SK-N-MC (cell line): ENCODE results near the gene ARHGAP23.

ENCODE experiments used
- DNase-seq: peaks from one replicate; pipeline ENCODE4 v3.0.0-alpha.2; 2011; ENCODE audit warnings: low read depth, low spot score
- H3K27ac ChIP-seq: fragments of 200-600 bp; sonication (generic); 2 replicates; pipeline ENCODE4 v1.5.1; 2016; ENCODE audit warnings: mixed run types
- H3K36me3 ChIP-seq: fragments of 200-600 bp; sonication (generic); 2 replicates; pipeline ENCODE4 v1.6.1; 2017; ENCODE audit warnings: antibody characterized with exemption, low read length, mixed read lengths; ENCODE audit not compliant: insufficient read depth
- H3K4me3 ChIP-seq: fragments of 200-600 bp; sonication (generic); 2 replicates; pipeline ENCODE4 v1.5.1; 2016
- H3K9ac ChIP-seq: fragments of 200-600 bp; sonication (generic); 2 replicates; pipeline ENCODE4 v1.8.0; 2017; ENCODE audit warnings: mixed run types, mixed read lengths; ENCODE audit not compliant: insufficient read length
- H3K9me3 ChIP-seq: fragments of 200-600 bp; sonication (generic); 2 replicates; pipeline ENCODE4 v1.6.1; 2017; ENCODE audit warnings: low read depth, mild to moderate bottlenecking, antibody characterized with exemption, low read length, moderate library complexity, mixed read lengths
- EZH2 ChIP-seq: fragments of 200-600 bp; sonication (generic); IDR thresholded peaks from one replicate; pipeline ENCODE4 v1.6.1; 2017; ENCODE audit warnings: antibody characterized with exemption
- FOXP2 ChIP-seq: optimal IDR thresholded peaks from 2 replicates; pipeline ENCODE3; 2011; ENCODE audit warnings: mild to moderate bottlenecking, moderate library complexity; ENCODE audit not compliant: insufficient read depth; ENCODE audit errors: extremely low read length, control extremely low read depth
- POLR2AphosphoS5 ChIP-seq: IDR thresholded peaks from 2 replicates; pipeline ENCODE4 v1.6.1; 2012; ENCODE audit warnings: mild to moderate bottlenecking, low read depth, low read length, borderline replicate concordance

Gene ARHGAP23

DNA sequence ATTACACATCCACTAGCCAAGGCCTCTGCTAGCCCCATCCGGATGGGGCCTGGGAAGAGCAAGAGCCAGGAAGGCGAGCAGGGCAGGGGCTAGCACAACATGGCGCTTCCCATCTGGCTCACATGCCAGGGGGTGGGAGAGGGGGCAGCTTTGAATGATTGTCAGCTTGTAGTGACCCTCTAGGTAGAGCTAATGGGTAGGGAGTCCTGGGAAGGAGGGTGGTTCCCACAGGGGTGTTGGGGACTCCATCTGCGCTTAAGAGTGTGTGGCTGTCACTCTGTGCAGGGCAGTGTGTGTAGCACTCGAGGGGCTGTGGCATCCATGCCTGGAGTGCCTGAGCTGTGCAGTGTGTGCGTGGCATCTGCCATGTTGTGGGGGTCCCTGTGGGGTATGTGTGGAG, 24.5 kb downstream of the ARHGAP23 start:
- DNase-seq: no peak
- Histone ChIP-seq H3K36me3 (no peaks in the 10 kb centered on the region), H3K9ac (no peak overlapping the region), H3K9me3 (no peaks in the 10 kb centered on the region), H3K4me3 (peak overlapping the region; percentile 77), H3K27ac (peak overlapping the region; percentile 95)
- TF ChIP-seq EZH2: no peak
- no peak for TF ChIP-seq POLR2AphosphoS5
- TF ChIP-seq FOXP2: no peak

DNA sequence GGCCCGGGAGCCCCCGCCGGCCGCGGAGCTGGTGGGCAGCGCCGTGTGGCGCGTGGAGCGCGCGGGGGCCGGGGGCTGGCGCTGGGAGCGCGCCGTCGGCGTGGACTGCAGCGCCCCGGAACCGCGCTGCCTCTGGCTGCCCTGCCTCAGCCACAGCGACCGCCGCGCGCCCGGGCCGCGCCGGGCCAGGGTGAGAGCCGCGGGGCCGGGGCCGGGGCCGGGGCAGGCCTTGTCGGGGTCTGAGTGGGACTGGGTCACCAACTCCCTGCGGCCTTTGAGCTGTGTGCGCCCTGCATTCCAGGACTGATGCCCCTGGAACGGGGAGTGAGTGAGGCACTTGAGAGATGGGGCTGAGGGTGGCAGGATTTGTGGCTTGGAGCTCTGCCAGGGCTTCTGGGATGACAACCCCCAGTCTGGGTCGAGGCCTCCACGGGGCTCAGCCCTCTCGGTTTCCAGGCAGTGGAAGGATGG, 25.7 kb downstream of the ARHGAP23 start:
- peak overlapping the region; percentile 48 for H3K9ac ChIP-seq
- no peaks in the 10 kb centered on the region for H3K36me3 ChIP-seq
- no peak for DNase-seq
- H3K27ac ChIP-seq: no peak overlapping the region
- no peaks in the 10 kb centered on the region for H3K9me3 ChIP-seq
- TF ChIP-seq POLR2AphosphoS5: no peak; the same call in 1 of the 2 replicates
- no peak for TF ChIP-seq FOXP2
- TF ChIP-seq EZH2: no peak
- peak overlapping the region; percentile 78 for H3K4me3 ChIP-seq

DNA sequence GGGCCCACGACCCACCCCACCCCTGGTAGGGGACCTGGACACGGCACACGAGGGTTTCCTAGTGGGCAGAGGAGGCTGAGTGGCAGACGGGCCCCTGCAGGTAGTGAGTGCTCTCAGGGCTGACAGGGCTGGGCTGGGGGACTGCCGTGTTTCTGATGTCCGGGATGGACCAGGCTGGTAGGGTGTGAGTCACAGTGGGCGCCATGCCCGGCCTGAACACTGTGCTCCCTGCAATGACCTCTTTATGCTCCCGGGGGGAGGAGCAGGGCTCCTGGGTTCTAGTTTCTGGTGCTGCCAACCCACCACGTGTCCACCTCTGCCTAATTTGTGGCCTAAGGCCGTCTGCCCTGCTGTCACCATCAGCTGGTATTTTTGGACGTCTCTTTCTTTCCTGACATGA, 26.3 kb downstream of the ARHGAP23 start:
- no peak; the same call in 1 of the 2 replicates for TF ChIP-seq POLR2AphosphoS5
- no peak for TF ChIP-seq EZH2
- TF ChIP-seq FOXP2: no peak
- H3K9ac ChIP-seq: peak overlapping the region; percentile 48
- peak overlapping the region; percentile 78 for H3K4me3 ChIP-seq

DNA sequence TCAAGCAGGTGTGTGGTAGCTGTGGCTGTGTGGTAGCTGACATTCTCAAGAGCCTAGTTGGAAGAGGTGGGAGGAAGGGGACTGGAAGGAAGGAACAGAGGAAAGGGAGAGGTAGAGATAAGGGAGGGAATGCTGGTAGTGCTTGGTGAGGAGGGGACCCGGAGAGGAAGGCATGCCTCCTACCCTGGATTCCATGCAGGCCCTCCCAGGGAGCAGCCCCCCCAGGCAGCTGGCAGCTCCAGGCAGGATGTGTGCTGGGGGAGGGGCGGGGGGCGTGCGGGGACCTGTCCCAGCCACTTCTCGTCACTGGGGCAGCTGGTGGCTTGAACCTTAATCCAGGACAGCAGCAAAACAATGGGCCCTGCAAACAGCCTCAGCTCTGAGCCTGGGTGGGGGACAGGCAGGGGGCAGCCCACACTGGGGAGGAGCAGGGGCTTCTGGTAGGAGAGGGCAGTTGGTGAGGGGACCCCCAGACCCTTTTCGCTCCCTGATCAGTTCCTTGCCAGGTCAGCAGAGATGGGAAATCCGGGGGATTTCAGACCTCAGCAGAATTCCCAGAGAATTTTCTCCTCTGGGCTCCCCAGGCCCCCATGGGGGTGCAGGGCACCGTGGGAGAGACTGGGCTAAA, 27.1 kb downstream of the ARHGAP23 start:
- peak overlapping the region; percentile 41 for H3K9ac ChIP-seq
- no peak for TF ChIP-seq POLR2AphosphoS5
- TF ChIP-seq EZH2: no peak
- no peak for TF ChIP-seq FOXP2
- no peak overlapping the region for H3K27ac ChIP-seq

More for the DNA sequence above, 26.3 kb downstream of the ARHGAP23 start:
- Histone ChIP-seq H3K9me3 (no peaks in the 10 kb centered on the region), H3K27ac (no peak overlapping the region), H3K36me3 (no peaks in the 10 kb centered on the region)
- DNase-seq: no peak

DNA sequence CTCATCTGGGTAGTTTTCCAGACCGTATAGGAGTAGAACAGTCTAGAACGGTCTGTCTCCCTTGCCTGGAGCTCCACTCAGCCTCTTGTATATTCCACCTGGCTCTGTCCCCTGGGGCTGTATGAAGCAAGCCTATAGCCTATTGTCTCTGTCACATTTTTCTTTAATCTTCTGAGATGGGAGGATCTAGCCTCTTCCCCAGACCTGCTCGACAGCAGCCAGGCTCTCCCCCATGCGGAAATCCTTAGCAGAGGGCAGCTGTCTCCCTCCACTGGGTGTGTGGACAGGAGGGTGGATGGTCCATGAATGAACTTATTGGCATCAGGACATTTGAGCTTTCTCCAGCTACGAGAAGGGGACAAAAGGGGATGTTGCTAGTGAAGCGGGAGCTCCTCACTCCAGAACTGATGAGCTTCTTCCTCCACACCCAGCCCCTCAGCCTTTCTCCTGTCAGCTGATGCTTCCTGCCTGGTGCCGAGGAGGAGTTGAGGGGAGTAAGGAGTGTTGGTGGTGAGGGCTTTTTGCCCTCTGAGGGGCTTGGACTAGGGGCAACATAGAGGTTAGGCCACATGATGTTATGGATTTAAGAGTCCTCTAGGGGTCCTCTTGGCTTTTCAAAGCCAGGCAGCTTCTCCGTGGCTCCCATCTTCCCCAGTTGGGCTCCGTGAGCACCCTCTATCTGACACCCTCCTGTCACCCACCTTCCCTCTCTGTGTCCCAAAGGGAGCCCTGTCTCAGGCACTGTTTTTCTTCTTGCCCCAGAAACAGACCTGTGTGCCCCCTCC, 28.0 kb downstream of the ARHGAP23 start:
- peak overlapping the region; percentile 22 for H3K27ac ChIP-seq

More for the DNA sequence above, 27.1 kb downstream of the ARHGAP23 start:
- peak overlapping the region; percentile 78 for H3K4me3 ChIP-seq
- no peak for DNase-seq
- no peaks in the 10 kb centered on the region for H3K36me3 ChIP-seq
- no peaks in the 10 kb centered on the region for H3K9me3 ChIP-seq

DNA sequence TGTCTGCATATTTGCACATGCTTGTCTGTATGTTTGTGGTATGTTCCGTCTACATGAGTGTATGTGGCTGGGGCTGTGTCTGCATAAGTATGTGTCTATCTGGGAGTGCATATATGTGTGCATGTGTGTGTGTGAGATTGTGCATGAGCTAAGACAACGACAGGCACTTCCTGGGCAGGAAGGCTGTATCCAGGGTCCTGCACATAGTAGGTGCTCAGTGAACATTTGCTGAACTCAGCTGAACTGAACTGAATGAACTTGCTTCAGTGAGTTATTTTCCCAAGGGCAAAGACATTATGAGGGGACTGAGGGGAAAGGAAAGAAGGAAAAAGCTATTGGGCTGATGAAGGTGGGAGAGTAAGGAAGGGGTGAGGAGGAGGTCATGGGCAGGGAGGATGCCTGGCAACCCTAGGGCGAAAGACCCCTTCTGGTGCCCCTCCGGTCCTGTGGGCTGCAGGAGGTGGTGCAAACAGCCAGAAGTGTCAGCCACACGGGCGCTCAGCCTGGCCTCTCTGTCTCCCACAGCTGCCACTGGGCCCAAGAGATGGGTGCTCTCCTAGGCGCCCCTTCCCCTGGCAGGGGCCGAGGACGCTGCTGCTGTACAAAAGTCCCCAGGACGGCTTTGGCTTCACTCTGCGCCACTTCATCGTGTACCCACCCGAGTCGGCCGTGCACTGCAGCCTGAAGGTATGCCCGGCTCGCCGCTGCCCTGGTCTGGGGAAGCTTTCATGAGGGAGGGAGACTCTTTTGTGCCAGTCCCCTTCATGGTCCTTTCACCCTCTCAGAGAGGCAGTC, 29.5 kb downstream of the ARHGAP23 start:
- no peak overlapping the region for H3K9ac ChIP-seq
- H3K27ac ChIP-seq: no peak overlapping the region
- H3K9me3 ChIP-seq: no peaks in the 10 kb centered on the region
- peaks cover 3% of the 10 kb centered on the region; the same call in 1 of the 2 replicates for H3K36me3 ChIP-seq
- DNase-seq: no peak
- H3K4me3 ChIP-seq: no peak overlapping the region
- no peak for TF ChIP-seq POLR2AphosphoS5
- no peak for TF ChIP-seq FOXP2
- TF ChIP-seq EZH2: no peak

More for the DNA sequence above, 28.0 kb downstream of the ARHGAP23 start:
- TF ChIP-seq POLR2AphosphoS5 (no peak), FOXP2 (no peak), EZH2 (no peak)
- no peak overlapping the region for H3K9ac ChIP-seq
- no peaks in the 10 kb centered on the region for H3K36me3 ChIP-seq
- DNase-seq: no peak
- H3K4me3 ChIP-seq: no peak overlapping the region
- no peaks in the 10 kb centered on the region for H3K9me3 ChIP-seq

DNA sequence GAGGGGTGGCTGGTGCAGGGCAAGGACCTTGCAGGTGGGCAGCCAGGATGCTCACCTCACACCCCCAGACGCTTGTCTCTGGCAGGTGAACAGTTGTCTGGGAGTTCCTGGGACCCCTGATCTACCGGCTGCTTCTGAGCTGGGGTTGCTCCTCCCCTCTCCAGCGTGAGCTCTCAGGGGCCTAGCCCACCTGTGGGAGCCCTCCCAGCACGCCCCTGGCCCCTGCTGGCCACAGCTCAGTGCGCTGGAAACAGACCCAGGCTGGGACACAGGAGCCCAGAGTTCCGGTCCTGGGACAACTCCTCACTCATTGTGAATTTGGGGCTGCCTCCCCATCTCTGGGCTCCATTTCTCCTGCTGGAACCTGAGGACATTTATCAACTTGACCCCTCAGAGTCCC, 30.3 kb downstream of the ARHGAP23 start:
- peaks cover 4% of the 10 kb centered on the region; the same call in 1 of the 2 replicates for H3K36me3 ChIP-seq

DNA sequence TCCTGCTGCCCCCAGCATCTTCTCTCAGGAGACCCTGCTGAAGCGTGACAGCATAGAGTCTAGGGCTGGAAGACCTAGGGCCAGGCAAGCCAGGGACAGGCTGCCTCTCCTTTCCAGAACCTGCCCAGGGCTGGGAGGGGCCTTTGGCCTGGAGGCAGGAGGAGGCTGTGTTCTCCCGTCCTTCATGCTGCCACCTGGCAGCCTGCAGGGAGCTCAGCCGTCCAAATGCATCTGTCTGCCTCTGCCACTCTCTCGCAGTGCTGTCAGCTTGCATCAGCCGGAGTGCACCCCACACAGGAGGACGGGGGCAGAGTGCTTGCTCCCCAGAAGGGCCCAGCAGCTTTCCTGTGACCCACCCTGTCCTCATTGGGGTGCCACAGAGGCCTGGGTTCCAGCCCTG, 31.3 kb downstream of the ARHGAP23 start:
- Histone ChIP-seq H3K27ac (no peak overlapping the region), H3K36me3 (peaks cover 8% of the 10 kb centered on the region; the same call in 1 of the 2 replicates)
- no peak for DNase-seq

More for the DNA sequence above, 30.3 kb downstream of the ARHGAP23 start:
- Histone ChIP-seq H3K9me3 (no peaks in the 10 kb centered on the region), H3K4me3 (no peak overlapping the region), H3K9ac (no peak overlapping the region), H3K27ac (no peak overlapping the region)
- TF ChIP-seq POLR2AphosphoS5 (no peak), FOXP2 (no peak), EZH2 (no peak)
- no peak for DNase-seq

More for the DNA sequence above, 31.3 kb downstream of the ARHGAP23 start:
- Histone ChIP-seq H3K9ac (no peak overlapping the region), H3K9me3 (no peaks in the 10 kb centered on the region), H3K4me3 (no peak overlapping the region)
- no peak for TF ChIP-seq FOXP2
- no peak for TF ChIP-seq EZH2
- TF ChIP-seq POLR2AphosphoS5: no peak
